GM18499 (cell line): ENCODE measurements around the gene LPXN.
A peak's percentile ranks its signal among the peaks of the same experiment; 100 is the strongest.

Source experiments
- ATAC-seq: cut with Tn5 transposase; IDR thresholded peaks from one replicate; pipeline ENCODE4 v1.9.1; 2021; ENCODE audit warnings: moderate number of reproducible peaks; ENCODE audit not compliant: insufficient read depth, unreplicated experiment

Gene LPXN

GRCh38 chr11:58525037-58525614 is 50.5 kb downstream of the LPXN start:
- peak; percentile 81 for ATAC-seq

DNA sequence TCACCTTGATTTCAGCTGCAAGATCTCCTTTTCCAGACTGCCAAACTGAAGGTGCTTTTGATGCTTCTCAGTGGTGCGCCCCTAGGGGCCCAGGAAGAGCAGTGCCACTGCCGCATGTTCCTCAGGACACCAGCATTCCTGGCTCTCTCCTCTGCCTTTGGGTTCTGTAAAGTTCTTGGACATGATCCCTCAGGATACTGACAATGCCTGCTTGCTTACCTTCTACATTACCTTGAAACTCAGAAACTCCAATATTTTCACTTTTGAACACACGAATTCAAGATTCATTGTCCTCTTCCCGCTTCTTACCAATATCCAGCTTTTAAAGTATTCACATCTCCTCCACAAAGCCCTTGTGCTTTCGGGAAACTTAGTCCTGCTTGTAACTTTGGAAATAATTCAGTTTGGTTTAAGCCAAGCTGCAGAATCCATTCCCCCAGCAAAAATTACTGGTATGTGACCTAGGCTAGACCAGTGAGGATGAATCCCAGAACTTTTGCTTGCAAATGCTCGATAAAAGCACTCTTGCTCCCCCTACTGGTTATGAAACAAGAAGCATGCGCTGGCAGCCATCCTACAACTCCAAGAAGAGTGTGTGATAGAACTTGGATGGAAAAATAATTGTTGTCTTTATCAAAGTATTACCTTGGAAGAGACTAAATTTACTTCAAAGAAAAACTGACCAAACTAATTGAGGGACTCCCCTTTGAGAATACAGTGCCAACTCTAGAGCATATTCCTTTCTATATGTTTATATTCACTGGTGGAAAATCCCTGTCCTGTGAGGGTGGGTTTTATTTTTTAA is 51.2 kb downstream of the LPXN start:
- ATAC-seq: peak; percentile 18

- peak; percentile 47 for ATAC-seq
Measured at GRCh38 chr11:58513747-58514367, 61.8 kb downstream of the LPXN start.

DNA sequence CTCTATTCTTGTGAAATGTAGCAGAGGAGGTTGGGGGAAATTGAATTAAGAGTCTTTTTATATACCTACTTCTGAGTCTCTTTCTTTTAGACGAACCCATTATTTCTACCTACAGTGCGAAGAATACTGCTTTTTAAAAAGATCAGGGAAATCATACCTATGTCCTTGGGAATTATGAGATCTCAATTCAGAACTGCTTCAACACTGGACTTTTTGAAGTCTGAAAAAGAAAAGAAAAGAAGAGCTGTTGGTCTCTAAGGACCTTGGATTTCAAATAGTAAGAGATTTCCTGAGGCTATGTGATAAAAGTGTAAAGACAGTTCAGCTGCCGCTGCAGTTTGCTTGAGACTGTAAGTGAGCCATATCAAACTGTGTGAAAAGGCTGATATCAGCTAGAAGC is 64.0 kb downstream of the LPXN start:
- ATAC-seq: no peak

DNA sequence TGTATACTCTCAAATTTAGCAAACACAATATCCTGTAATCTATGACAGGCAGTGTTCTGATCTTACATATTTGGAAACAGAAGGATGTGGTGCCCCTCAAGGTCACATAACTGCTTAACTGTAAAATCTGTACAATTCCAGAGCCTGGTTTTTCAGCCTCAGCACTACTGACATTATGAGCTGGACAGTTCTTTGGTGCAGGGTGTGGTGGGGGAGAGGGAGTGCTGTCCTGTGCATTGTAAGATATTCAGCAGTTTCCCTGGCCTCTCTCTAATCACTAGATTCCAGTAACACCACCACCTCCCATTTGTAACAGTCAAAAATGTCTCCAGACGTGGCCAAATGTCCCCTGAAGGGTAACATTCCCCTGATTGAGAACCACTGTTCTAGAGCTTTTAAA is 65.9 kb downstream of the LPXN start:
- ATAC-seq: no peak

- no peak for ATAC-seq
Measured at GRCh38 chr11:58508814-58509213, 66.8 kb downstream of the LPXN start.

DNA sequence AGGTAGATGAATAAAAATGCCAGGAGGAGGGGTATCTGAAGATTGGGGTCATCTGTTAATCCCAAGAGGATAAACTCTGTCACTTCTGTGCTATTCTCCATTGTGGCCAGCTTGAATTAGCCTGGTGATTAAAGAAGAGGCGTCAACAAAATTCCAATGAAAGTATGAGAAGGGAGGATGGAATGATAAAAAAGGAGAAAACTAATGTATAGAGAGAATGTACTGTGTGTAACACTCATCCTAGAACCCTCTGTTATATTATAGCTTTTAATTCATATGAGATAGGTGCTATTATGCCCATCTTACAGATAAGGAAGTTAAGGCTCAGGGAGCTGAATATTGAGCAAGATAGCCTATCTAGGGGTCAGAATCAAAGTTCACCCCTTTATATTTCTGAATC is 67.7 kb downstream of the LPXN start, which contains the start of gene OR5B21:
TSS of gene OR5B21 (minus strand) at position 101 of the 400 bp plus-strand sequence. CDS start at position 101, 0 bp downstream.
- no peak for ATAC-seq

DNA sequence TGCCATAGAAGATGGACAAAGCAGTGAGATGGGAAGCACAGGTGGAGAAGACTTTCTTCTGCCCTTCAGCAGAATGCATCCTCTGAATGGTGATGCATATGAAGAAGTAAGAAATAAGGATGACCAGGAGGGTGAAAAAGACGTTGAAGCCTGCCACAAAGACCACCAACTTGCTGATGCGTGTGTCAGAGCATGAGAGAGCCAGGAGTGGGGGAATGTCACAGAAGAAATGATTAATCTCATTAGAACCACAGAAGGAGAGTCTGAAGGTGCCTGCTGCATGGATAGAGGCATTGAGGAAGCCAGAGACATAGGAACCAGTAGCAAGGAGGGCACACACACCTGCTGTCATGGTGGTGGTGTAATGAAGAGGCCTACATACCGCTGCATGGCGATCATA is 68.3 kb downstream of the LPXN start:
- ATAC-seq: no peak

DNA sequence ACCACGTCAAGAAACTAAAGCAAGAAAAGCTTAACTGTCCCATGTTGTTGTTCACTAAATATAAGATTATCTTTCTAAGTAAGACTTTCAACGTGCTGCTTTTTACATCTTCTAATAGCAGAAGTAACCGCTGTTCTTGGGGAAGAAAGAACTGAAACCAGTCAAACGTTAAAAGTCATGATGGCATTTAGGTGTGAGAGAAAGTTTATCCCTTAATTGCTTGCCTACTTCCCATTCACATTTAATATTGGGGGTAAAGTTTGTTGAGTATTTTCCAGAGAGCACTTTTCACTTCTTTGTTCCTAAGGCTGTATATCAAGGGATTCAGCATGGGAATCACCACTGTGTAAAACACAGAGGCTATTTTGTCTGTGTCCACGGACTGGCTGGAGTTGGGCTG is 68.7 kb downstream of the LPXN start:
- ATAC-seq: no peak

- ATAC-seq: no peak
Measured at GRCh38 chr11:58505849-58506248, 69.8 kb downstream of the LPXN start.

DNA sequence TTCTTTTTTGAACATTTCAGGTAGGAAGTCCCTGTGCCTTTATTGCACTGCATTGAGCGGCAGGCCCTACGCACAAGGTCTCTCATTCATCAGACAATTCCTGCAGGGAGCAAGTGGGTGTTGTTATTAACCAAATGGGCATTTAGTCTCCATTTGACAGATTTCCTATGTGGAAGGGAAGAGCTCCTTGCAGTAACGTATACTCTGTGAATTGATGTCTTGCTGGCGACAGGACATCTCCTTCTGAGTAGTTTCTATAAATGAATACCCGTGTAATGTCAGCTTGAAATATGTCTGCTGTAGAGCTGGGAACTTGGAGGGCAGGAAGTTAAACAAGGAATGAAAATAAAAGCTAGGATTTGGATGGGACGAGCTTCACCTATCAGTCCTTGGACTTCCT is 71.4 kb downstream of the LPXN start:
- ATAC-seq: no peak

- peak; percentile 94 for ATAC-seq
Measured at GRCh38 chr11:58503361-58503856, 72.2 kb downstream of the LPXN start.

- ATAC-seq: no peak
Measured at GRCh38 chr11:58502004-58502403, 73.7 kb downstream of the LPXN start.

GRCh38 chr11:58498464-58498863 is 77.2 kb downstream of the LPXN start:
- no peak for ATAC-seq

DNA sequence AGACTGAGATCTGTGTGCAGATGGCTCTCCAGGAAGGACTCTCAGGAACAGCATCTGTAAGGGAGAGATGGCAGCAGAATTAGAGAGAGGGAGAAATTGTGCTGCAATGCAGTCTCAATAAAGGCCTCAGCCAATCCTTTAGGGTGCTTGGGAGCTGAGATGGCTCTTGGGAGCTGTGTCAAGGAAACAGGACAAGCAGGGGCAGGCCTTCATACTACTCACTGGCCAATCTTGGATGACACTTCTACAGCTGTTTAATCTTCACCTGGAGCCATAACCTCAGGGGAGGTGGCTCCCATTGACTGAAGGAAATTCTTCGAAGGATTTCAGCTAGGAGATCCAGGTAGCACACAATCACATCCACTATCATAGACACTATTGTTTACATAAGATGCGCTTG is 77.7 kb downstream of the LPXN start:
- no peak for ATAC-seq

DNA sequence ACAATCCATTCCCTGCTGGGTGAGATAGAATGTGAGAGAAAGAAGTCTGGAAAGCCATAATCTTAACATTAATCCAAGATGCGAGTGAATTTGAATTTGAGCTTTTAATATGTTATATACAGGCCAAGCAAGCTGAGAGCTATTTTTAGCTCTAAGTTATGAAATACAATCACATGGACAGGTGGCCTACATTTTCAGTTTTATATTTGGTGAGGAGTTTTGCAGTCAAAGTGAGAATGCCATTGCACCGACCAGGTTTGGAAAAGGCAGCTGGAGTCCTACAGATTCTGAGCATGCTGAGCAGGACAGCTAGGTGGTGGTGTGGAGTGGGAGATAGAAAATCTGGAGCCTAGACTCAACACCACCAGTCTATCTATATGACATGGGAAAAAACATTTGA is 79.8 kb downstream of the LPXN start:
- ATAC-seq: no peak

DNA sequence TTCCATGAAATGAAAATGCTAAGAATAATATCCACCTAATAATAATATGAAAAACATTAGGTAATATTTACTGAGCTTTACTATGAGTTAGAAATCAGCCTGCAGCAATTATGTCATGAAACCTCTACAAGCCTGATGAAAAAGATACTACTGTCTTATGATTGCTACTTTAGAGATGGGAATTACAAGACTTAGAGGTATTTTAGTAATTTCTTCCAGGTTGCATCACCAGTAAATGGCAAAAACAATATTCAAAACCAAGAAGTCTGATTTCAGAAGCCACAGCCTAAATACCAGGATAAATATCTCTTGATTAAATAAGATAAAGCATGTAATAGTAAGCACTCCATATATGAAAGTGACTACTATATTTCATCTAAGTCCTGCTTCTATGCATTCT is 81.6 kb downstream of the LPXN start:
- no peak for ATAC-seq

DNA sequence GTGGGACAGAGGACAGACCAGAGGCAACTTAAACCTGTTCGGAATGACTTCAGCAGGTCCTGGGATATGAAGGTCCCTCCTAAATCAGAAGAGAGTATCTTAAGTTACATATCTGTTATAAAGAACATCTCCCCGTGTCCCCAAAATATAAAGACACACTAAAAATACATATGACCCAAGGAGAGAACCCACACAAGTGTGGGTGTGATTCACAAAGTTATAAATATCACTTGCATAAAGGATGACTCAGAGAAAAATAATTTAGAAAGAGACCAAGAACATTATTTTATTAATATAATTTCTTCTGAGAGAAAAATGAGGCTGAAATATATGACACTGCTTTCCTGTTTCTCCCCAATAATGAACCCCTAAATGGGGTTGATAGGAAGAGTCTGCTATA is 82.0 kb downstream of the LPXN start:
- ATAC-seq: no peak

GRCh38 chr11:58490827-58491226 is 84.8 kb downstream of the LPXN start:
- no peak for ATAC-seq

- no peak for ATAC-seq
Measured at GRCh38 chr11:58487170-58487569, 88.5 kb downstream of the LPXN start.

DNA sequence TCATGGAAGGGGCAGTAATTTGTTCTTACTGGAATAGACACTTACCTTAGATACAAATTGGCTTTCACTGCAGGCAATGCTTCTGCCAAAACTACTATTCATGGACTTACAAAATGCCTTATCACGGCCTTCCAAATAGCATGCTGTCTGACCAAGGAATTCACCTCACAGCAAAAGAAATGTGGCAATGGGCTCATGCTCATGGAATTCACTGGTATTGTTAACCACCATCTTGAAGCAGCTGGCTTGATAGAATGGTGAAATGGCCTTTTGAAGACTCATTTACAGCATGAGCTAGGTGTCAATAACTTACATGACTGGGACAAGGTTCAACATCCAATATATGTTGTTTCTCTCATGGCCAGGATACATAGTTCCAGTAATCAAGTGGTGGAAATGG is 89.7 kb downstream of the LPXN start:
- ATAC-seq: no peak
